HepG2 (cell line): ENCODE results near the gene C9orf50. TPM values are rescaled to one million over a fixed set of nuclear protein-coding genes. Genes with fewer than 3 reads are reported as not detected.

Experiments
- CC2D1A ChIP-seq: sonication (generic); formaldehyde crosslinking; IDR thresholded peaks from 2 replicates; pipeline ENCODE4 v1.8.1; 2023; ENCODE audit warnings: mild to moderate bottlenecking, missing genetic modification reagents
- FOXJ3 ChIP-seq: sonication (generic); formaldehyde crosslinking; IDR thresholded peaks from 2 replicates; pipeline ENCODE4 v1.4.0; 2020; ENCODE audit warnings: missing genetic modification reagents, mild to moderate bottlenecking, borderline replicate concordance
- JUNB ChIP-seq: sonication (generic); formaldehyde crosslinking; IDR thresholded peaks from 2 replicates; pipeline ENCODE4 v1.8.0; 2022; ENCODE audit warnings: missing genetic modification reagents, mild to moderate bottlenecking, borderline replicate concordance
- NFE2L1 ChIP-seq: sonication (generic); formaldehyde crosslinking; IDR thresholded peaks from 2 replicates; pipeline ENCODE4 v1.4.0; 2020; ENCODE audit warnings: missing genetic modification reagents, mild to moderate bottlenecking, borderline replicate concordance
- NFIB ChIP-seq: sonication (generic); formaldehyde crosslinking; IDR thresholded peaks from 2 replicates; pipeline ENCODE4 v1.9.0; 2021; ENCODE audit warnings: missing genetic modification reagents, mild to moderate bottlenecking, borderline replicate concordance
- NFYC ChIP-seq: IDR thresholded peaks from 2 replicates; pipeline ENCODE4 v1.6.1; 2016; ENCODE audit warnings: missing genetic modification reagents, missing compliant biosample characterization
- PLRG1 ChIP-seq: fragments of 450-650 bp; conservative IDR thresholded peaks from 2 replicates; pipeline ENCODE4 v1.6.1; 2016
- RBM22 ChIP-seq: fragments of 200-400 bp; formaldehyde crosslinking; optimal IDR thresholded peaks from 2 replicates; pipeline ENCODE3; 2017; ENCODE audit warnings: mild to moderate bottlenecking, low read length, moderate library complexity
- RFX1 ChIP-seq: fragments of 450-650 bp; IDR thresholded peaks from 2 replicates; pipeline ENCODE4 v1.6.1; 2017
- SOX5 ChIP-seq: IDR thresholded peaks from 2 replicates; pipeline ENCODE4 v1.6.1; 2016; ENCODE audit warnings: borderline replicate concordance
- SP2 ChIP-seq: sonication (generic); formaldehyde crosslinking; IDR thresholded peaks from 2 replicates; pipeline ENCODE4 v1.5.1; 2020; ENCODE audit warnings: mild to moderate bottlenecking, missing genetic modification reagents
- SP5 ChIP-seq: IDR thresholded peaks from 2 replicates; pipeline ENCODE4 v1.6.1; 2016; ENCODE audit warnings: low read depth, borderline replicate concordance
- TCF7 ChIP-seq: sonication (generic); IDR thresholded peaks from 2 replicates; pipeline ENCODE4 v1.6.1; 2016; ENCODE audit warnings: antibody characterized with exemption, low read depth
- THYN1 ChIP-seq: sonication (generic); formaldehyde crosslinking; IDR thresholded peaks from 2 replicates; pipeline ENCODE4 v1.8.1; 2023; ENCODE audit warnings: low read depth, mild to moderate bottlenecking, moderate library complexity, missing genetic modification reagents, borderline replicate concordance
- YEATS4 ChIP-seq: sonication (generic); formaldehyde crosslinking; IDR thresholded peaks from 2 replicates; pipeline ENCODE4 v1.4.0; 2020; ENCODE audit warnings: missing genetic modification reagents, borderline replicate concordance
- ZBTB42 ChIP-seq: sonication (generic); formaldehyde crosslinking; IDR thresholded peaks from 2 replicates; pipeline ENCODE4 v1.5.0; 2020; ENCODE audit warnings: mild to moderate bottlenecking, missing genetic modification reagents
- ZBTB7A ChIP-seq: sonication (generic); formaldehyde crosslinking; IDR thresholded peaks from 2 replicates; pipeline ENCODE4 v1.8.0; 2022; ENCODE audit warnings: mild to moderate bottlenecking, missing genetic modification reagents
- ZMYM3 ChIP-seq: sonication (generic); formaldehyde crosslinking; IDR thresholded peaks from 2 replicates; pipeline ENCODE4 v1.5.1; 2020; ENCODE audit warnings: mild to moderate bottlenecking, missing genetic modification reagents
- ZNF280D ChIP-seq: sonication (generic); formaldehyde crosslinking; IDR thresholded peaks from 2 replicates; pipeline ENCODE4 v1.5.1; 2020; ENCODE audit warnings: mild to moderate bottlenecking, missing genetic modification reagents
- ZNF354B ChIP-seq: sonication (generic); formaldehyde crosslinking; IDR thresholded peaks from 2 replicates; pipeline ENCODE4 v1.8.0; 2022; ENCODE audit warnings: mild to moderate bottlenecking, missing genetic modification reagents
- ZNF572 ChIP-seq: sonication (generic); formaldehyde crosslinking; IDR thresholded peaks from 2 replicates; pipeline ENCODE4 v1.5.1; 2020; ENCODE audit warnings: mild to moderate bottlenecking, missing genetic modification reagents
- ZNF629 ChIP-seq: sonication (generic); formaldehyde crosslinking; conservative IDR thresholded peaks from 2 replicates; pipeline ENCODE4 v1.5.0; 2020; ENCODE audit warnings: missing genetic modification reagents
- ZNF772 ChIP-seq: sonication (generic); formaldehyde crosslinking; IDR thresholded peaks from 2 replicates; pipeline ENCODE4 v1.5.0; 2020; ENCODE audit warnings: mild to moderate bottlenecking, missing genetic modification reagents
- ZNF788 ChIP-seq: sonication (generic); formaldehyde crosslinking; IDR thresholded peaks from 2 replicates; pipeline ENCODE4 v1.5.0; 2020; ENCODE audit warnings: mild to moderate bottlenecking, missing genetic modification reagents, borderline replicate concordance
- ZNF879 ChIP-seq: sonication (generic); formaldehyde crosslinking; IDR thresholded peaks from 2 replicates; pipeline ENCODE4 v1.8.1; 2023; ENCODE audit warnings: missing genetic modification reagents
- polyA plus RNA-seq, 8 experiments: library from polyadenylated mRNA; depleted of rRNA in 3 of 8; stranded (reverse) in 7 of 8; unstranded in 1 of 8; fragments of >200 nt; fragmentation: Illumina TruSeq in 4 of 8; extraction: Trizol in 4 of 8; gene quantifications; 2 replicates each; pipeline versions ENCODE4 v1.2.1 to v1.2.3, GENCODE V29; 2011 to 2016; ENCODE audit warnings: low read depth in 4 of 8, missing spikeins in 1 of 8, mixed read lengths in 1 of 8; ENCODE audit not compliant: insufficient read depth in 1 of 8
- total RNA-seq, 5 experiments: library from RNA; depleted of rRNA; stranded (reverse); fragments of >200 nt; fragmentation: Illumina TruSeq; extraction: Trizol; gene quantifications; 2 replicates each; pipeline ENCODE4 v1.2.3, GENCODE V29; 2016; ENCODE audit warnings: low read depth in 1 of 5
- TF ChIP-seq, protein P1 (sequence below): sonication (generic); formaldehyde crosslinking; IDR thresholded peaks from 2 replicates; pipeline ENCODE4 v1.8.0; 2022; ENCODE audit warnings: mild to moderate bottlenecking, missing genetic modification reagents; ENCODE audit not compliant: insufficient replicate concordance
- TF ChIP-seq, protein P2 (sequence below), 2 experiments: fragments of 450-650 bp in 1 of 2; sonication (generic) in 1 of 2; formaldehyde crosslinking; IDR thresholded peaks; 2 replicates each; pipeline versions ENCODE4 v1.5.0 to v1.8.0; 2020 to 2022; ENCODE audit warnings: mild to moderate bottlenecking in 1 of 2, missing genetic modification reagents in 1 of 2

C9orf50 gene
- total and polyA plus RNA-seq, 2 of the 13 experiments (the other 11 are each of a cell fraction or from before 2014, with no cell fraction given), result not detected

- TF ChIP-seq ZNF354B (no peak), TCF7 (peak; percentile 5; the same call in 1 of the 2 replicates), ZMYM3 (CRISPR knock-in tag) (peak; percentile 7; the same call in 1 of the 2 replicates), ZNF879 (CRISPR knock-in tag) (no peak), SP5 (CRISPR knock-in tag) (peak; percentile 5; the same call in 1 of the 2 replicates), CC2D1A (CRISPR knock-in tag) (no peak), ZNF772 (CRISPR knock-in tag) (no peak), THYN1 (no peak), RBM22 (peak; percentile 4), ZNF280D (CRISPR knock-in tag) (no peak; the same call in 1 of the 2 replicates), ZNF629 (CRISPR knock-in tag) (peak; percentile 73), NFIB (CRISPR knock-in tag) (no peak), SP2 (CRISPR knock-in tag) (no peak), FOXJ3 (CRISPR knock-in tag) (no peak), ZBTB7A (CRISPR knock-in tag) (no peak), SOX5 (no peak), RFX1 (no peak), ZNF572 (no peak), ZBTB42 (no peak), YEATS4 (CRISPR knock-in tag) (no peak), NFE2L1 (CRISPR knock-in tag) (no peak), ZNF788 (CRISPR knock-in tag) (no peak), JUNB (CRISPR knock-in tag) (no peak), NFYC (CRISPR knock-in tag) (no peak), PLRG1 (no peak)
- TF ChIP-seq, protein P1, sequence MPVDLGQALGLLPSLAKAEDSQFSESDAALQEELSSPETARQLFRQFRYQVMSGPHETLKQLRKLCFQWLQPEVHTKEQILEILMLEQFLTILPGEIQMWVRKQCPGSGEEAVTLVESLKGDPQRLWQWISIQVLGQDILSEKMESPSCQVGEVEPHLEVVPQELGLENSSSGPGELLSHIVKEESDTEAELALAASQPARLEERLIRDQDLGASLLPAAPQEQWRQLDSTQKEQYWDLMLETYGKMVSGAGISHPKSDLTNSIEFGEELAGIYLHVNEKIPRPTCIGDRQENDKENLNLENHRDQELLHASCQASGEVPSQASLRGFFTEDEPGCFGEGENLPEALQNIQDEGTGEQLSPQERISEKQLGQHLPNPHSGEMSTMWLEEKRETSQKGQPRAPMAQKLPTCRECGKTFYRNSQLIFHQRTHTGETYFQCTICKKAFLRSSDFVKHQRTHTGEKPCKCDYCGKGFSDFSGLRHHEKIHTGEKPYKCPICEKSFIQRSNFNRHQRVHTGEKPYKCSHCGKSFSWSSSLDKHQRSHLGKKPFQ, result no peak
- TF ChIP-seq, protein P2, sequence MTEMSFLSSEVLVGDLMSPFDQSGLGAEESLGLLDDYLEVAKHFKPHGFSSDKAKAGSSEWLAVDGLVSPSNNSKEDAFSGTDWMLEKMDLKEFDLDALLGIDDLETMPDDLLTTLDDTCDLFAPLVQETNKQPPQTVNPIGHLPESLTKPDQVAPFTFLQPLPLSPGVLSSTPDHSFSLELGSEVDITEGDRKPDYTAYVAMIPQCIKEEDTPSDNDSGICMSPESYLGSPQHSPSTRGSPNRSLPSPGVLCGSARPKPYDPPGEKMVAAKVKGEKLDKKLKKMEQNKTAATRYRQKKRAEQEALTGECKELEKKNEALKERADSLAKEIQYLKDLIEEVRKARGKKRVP (CRISPR knock-in tag; IDR thresholded peaks at IDR 0.05), result no peak
These were observed 24.9 kb downstream of the C9orf50 start (continued) for GRCh38 chr9:129595903-129596540.
